IMR-90 (cell line): Measurements from ENCODE around the gene GNPTG. TPM values are rescaled to one million over a fixed set of nuclear protein-coding genes. Genes with fewer than 3 reads are reported as not detected.
A peak's percentile ranks its signal among the peaks of the same experiment; 100 is the strongest.

Experiments used
- ATAC-seq: fragments of 200-7000 bp; cut with Tn5 transposase; 2 replicates; pipeline ENCODE4 v1.9.1; 2020; ENCODE audit warnings: low read depth, mild to moderate bottlenecking, moderate library complexity
- BruUV-seq: library from RNA; stranded (reverse); fragments of 400-500 nt; replicated peaks from 2 replicates; lab custom pipeline; 2021; lab: Mats Ljungman, UMichigan
- CTCF ChIA-PET: fragments of 300-600 bp; formaldehyde crosslinking; extraction: SDS; loops from one replicate; lab custom pipeline; 2021; ENCODE audit warnings: antibody characterized with exemption; lab: Yijun Ruan, JAX
- POLR2A ChIA-PET: fragments of 300-600 bp; sonication (Branson Sonifier 250); formaldehyde crosslinking; loops from one replicate; lab custom pipeline; 2022; ENCODE audit warnings: antibody characterized with exemption; ENCODE audit not compliant: unreplicated experiment; lab: Charles Lee
- DNase-seq: peaks from one replicate; pipeline ENCODE4 v3.0.0; 2013
- H2AFZ ChIP-seq: replicated peaks from 2 replicates; pipeline ENCODE3; 2013; ENCODE audit warnings: low read length, mild to moderate bottlenecking; ENCODE audit not compliant: poor library complexity
- H2AK5ac ChIP-seq: 2 replicates; pipeline ENCODE4 v1.6.1; 2013; ENCODE audit warnings: low read depth, low read length, inconsistent platforms
- H2AK9ac ChIP-seq: replicated peaks from 2 replicates; pipeline ENCODE3; 2013; ENCODE audit warnings: mild to moderate bottlenecking, low read depth, low read length, moderate library complexity; ENCODE audit not compliant: poor library complexity
- H2BK120ac ChIP-seq: 2 replicates; pipeline ENCODE4 v1.6.1; 2013; ENCODE audit warnings: low read depth, low read length, inconsistent platforms
- H2BK15ac ChIP-seq: 3 replicates; pipeline ENCODE4 v1.6.1; 2013; ENCODE audit warnings: low read depth, low read length, inconsistent platforms
- H2BK20ac ChIP-seq: 2 replicates; pipeline ENCODE4 v1.6.1; 2013; ENCODE audit warnings: low read depth, mild to moderate bottlenecking, inconsistent platforms, low read length, moderate library complexity
- H2BK5ac ChIP-seq: 2 replicates; pipeline ENCODE4 v1.6.1; 2013; ENCODE audit warnings: mild to moderate bottlenecking, low read depth, low read length, inconsistent platforms; ENCODE audit not compliant: poor library complexity, severe bottlenecking
- H3K14ac ChIP-seq: replicated peaks from 2 replicates; pipeline ENCODE4 v1.6.1; 2013; ENCODE audit warnings: low read depth, low read length, inconsistent platforms
- H3K18ac ChIP-seq: 2 replicates; pipeline ENCODE4 v1.6.1; 2013; ENCODE audit warnings: low read depth, low read length, control low read depth
- H3K23ac ChIP-seq: 2 replicates; pipeline ENCODE4 v1.6.1; 2013; ENCODE audit warnings: low read depth, low read length, inconsistent platforms
- H3K27ac ChIP-seq: 2 replicates; pipeline ENCODE4 v1.5.1; 2013; ENCODE audit warnings: mild to moderate bottlenecking, control low read depth, low read length; ENCODE audit not compliant: insufficient read depth
- H3K27me3 ChIP-seq: 2 replicates; pipeline ENCODE4 v1.6.1; 2013; ENCODE audit warnings: low read length; ENCODE audit not compliant: control insufficient read depth, insufficient read depth
- H3K36me3 ChIP-seq: 2 replicates; pipeline ENCODE4 v1.6.1; 2013; ENCODE audit warnings: low read length, mixed read lengths; ENCODE audit not compliant: control insufficient read depth, insufficient read depth
- H3K4ac ChIP-seq: 2 replicates; pipeline ENCODE4 v1.6.1; 2013; ENCODE audit warnings: low read depth, low read length, inconsistent platforms
- H3K4me1 ChIP-seq: 2 replicates; pipeline ENCODE4 v1.6.1; 2013; ENCODE audit warnings: low read length, mixed read lengths; ENCODE audit not compliant: control insufficient read depth, insufficient read depth
- H3K4me2 ChIP-seq: 2 replicates; pipeline ENCODE4 v1.6.1; 2013; ENCODE audit warnings: low read depth, mild to moderate bottlenecking, control low read depth, low read length, moderate library complexity
- H3K4me3 ChIP-seq: 2 replicates; pipeline ENCODE4 v1.5.1; 2013; ENCODE audit warnings: low read depth, mild to moderate bottlenecking, control low read depth, low read length, moderate library complexity; ENCODE audit not compliant: insufficient read depth
- H3K56ac ChIP-seq: 2 replicates; pipeline ENCODE4 v1.6.1; 2013; ENCODE audit warnings: low read length, inconsistent platforms; ENCODE audit not compliant: insufficient read depth; ENCODE audit errors: extremely low read depth
- H3K79me1 ChIP-seq, 2 experiments: 2 replicates each; pipeline ENCODE4 v1.6.1; 2013; ENCODE audit warnings: low read length in 2 of 2, inconsistent platforms in 1 of 2, low read depth in 1 of 2
- H3K9ac ChIP-seq: 2 replicates; pipeline ENCODE4 v1.6.1; 2013; ENCODE audit warnings: low read depth, low read length, control low read depth
- H3K9me1 ChIP-seq: 2 replicates; pipeline ENCODE4 v1.6.1; 2013; ENCODE audit warnings: low read length, inconsistent platforms; ENCODE audit not compliant: insufficient read depth
- H3K9me3 ChIP-seq: 2 replicates; pipeline ENCODE4 v1.6.1; 2013; ENCODE audit warnings: low read length; ENCODE audit not compliant: control insufficient read depth, insufficient read depth
- H4K20me1 ChIP-seq: 2 replicates; pipeline ENCODE4 v1.6.1; 2013; ENCODE audit warnings: low read length, inconsistent platforms; ENCODE audit not compliant: insufficient read depth
- H4K5ac ChIP-seq: 2 replicates; pipeline ENCODE4 v1.6.1; 2013; ENCODE audit warnings: mild to moderate bottlenecking, low read depth, low read length, control low read depth
- H4K8ac ChIP-seq, 2 experiments: 2 replicates each; pipeline ENCODE4 v1.6.1; 2013; ENCODE audit warnings: low read depth in 2 of 2, low read length in 2 of 2, control low read depth in 1 of 2, inconsistent platforms in 1 of 2
- H4K91ac ChIP-seq: 2 replicates; pipeline ENCODE4 v1.6.1; 2013; ENCODE audit warnings: low read depth, low read length, inconsistent platforms; ENCODE audit not compliant: insufficient read depth
- CHD1 ChIP-seq: IDR thresholded peaks from 2 replicates; pipeline ENCODE4 v1.6.1; 2012; ENCODE audit warnings: low read depth, low read length, improper control_type of control experiment
- CTCF ChIP-seq: conservative IDR thresholded peaks from 2 replicates; pipeline ENCODE4 v1.5.1; 2012; ENCODE audit warnings: mild to moderate bottlenecking, low read depth, low read length, improper control_type of control experiment
- ELK1 ChIP-seq: fragments of 150-350 bp; IDR thresholded peaks from 2 replicates; pipeline ENCODE4 v1.6.1; 2016; ENCODE audit warnings: low read depth, mild to moderate bottlenecking, low read length, moderate library complexity, borderline replicate concordance
- FOS ChIP-seq: fragments of 150-350 bp; IDR thresholded peaks from 2 replicates; pipeline ENCODE4 v1.6.1; 2016; ENCODE audit warnings: low read depth, low read length
- MAZ ChIP-seq: IDR thresholded peaks from 2 replicates; pipeline ENCODE4 v1.6.1; 2012; ENCODE audit warnings: low read depth, mild to moderate bottlenecking, low read length, improper control_type of control experiment, moderate library complexity, borderline replicate concordance
- POLR2A ChIP-seq: IDR thresholded peaks from 2 replicates; pipeline ENCODE4 v1.6.1; 2012; ENCODE audit warnings: mild to moderate bottlenecking, low read depth, low read length
- SMC3 ChIP-seq: fragments of 150-350 bp; IDR thresholded peaks from 2 replicates; pipeline ENCODE4 v1.6.1; 2016; ENCODE audit warnings: low read depth, mild to moderate bottlenecking, antibody characterized with exemption, low read length, moderate library complexity
- WGBS, 2 experiments: methylation state at CpG; one replicate each; pipeline versions ENCODE4 v1.1.5 to v1.1.7; 2013; ENCODE audit warnings: missing lambda C conversion rate in 2 of 2; ENCODE audit not compliant: insufficient read length in 1 of 2; ENCODE audit errors: extremely low coverage in 2 of 2; 5-methylcytosine and 5-hydroxymethylcytosine counted together
- dilution Hi-C: fragments of 300-500 bp; cut with HindIII; formaldehyde crosslinking; loops from one replicate; pipeline ENCODE4 v1.14.3; 2018; ENCODE audit warnings: low sequenced_read_pairs; ENCODE audit not compliant: unreplicated experiment
- in situ Hi-C: fragments of 300-500 bp; cut with MboI; formaldehyde crosslinking; loops from 3 replicates; pipeline ENCODE4 v1.14.3; 2019; ENCODE audit warnings: low sequenced_read_pairs, inconsistent platforms, mixed read lengths
- intact Hi-C: fragments of 100-400 bp; cut with micrococcal nuclease; formaldehyde crosslinking; loops from 2 replicates; pipeline ENCODE4 v1.10.0; 2022
- polyA plus RNA-seq, 3 experiments: library from polyadenylated mRNA; depleted of rRNA; stranded (reverse); fragments of >200 nt; gene quantifications; 2 replicates each; pipeline ENCODE4 v1.2.3, GENCODE V29; 2012; ENCODE audit warnings: low replicate concordance in 1 of 3
- total RNA-seq: library from RNA; depleted of rRNA; stranded (reverse); fragments of >200 nt; gene quantifications from 2 replicates; pipeline ENCODE4 v1.2.3, GENCODE V29; 2012

Gene GNPTG
- total and polyA plus RNA-seq, 2 of the 4 experiments (the other 2 are of a cell fraction): 14.9 to 70.8 TPM

GRCh38 chr16:1375741-1376410 is 24.1 kb downstream of the GNPTG start:
- Histone ChIP-seq H3K36me3 (peaks cover 22% of the 10 kb centered on the region), H3K4me3 (no peak overlapping the region), H2AFZ (no peak overlapping the region), H3K27me3 (no peaks in the 10 kb centered on the region), H2AK9ac (peak overlapping the region; percentile 61), H2BK120ac (no peak overlapping the region), H3K9me1 (0 out of 2 replicates have a peak, but pooled peaks cover 6% of the 10 kb centered on the region), H3K4me2 (no peak overlapping the region), H2BK20ac (no peak overlapping the region), H3K23ac (no peak overlapping the region), H3K56ac (no peak overlapping the region), H3K9ac (no peak overlapping the region), H4K8ac (no peak overlapping the region), H3K27ac (no peak overlapping the region), H2BK5ac (no peak overlapping the region), H3K79me1 (peaks cover 9 to 33% of the 10 kb centered on the region in 2 experiments), H4K20me1 (no peaks in the 10 kb centered on the region; the same call in 1 of the 2 replicates), H3K4ac (no peak overlapping the region), H3K18ac (no peak overlapping the region), H4K91ac (no peak overlapping the region), H3K14ac (no peak overlapping the region), H3K9me3 (no peaks in the 10 kb centered on the region), H2BK15ac (no peak overlapping the region), H4K5ac (no peak overlapping the region), H2AK5ac (no peak overlapping the region), H3K4me1 (peaks cover 11% of the 10 kb centered on the region)
- ATAC-seq (no peak), DNase-seq (no peak)
- intact Hi-C loops (no loop called here), dilution Hi-C loops (no loop called here), in situ Hi-C loops (no loop called here)
- BruUV-seq: no TSS peak
- POLR2A ChIA-PET: no interaction called here
- WGBS, 2 experiments: 86% methylated on average over 9 of the region's 19 CpGs; no CpG with 5 or more reads in 1 of the 2 experiments
- TF ChIP-seq MAZ (no peak), CHD1 (no peak), ELK1 (no peak), SMC3 (no peak), POLR2A (no peak), CTCF (no peak), FOS (no peak)
- CTCF ChIA-PET: no interaction called here
